CD8-positive, alpha-beta memory T cell (primary cell): ENCODE data around the gene DAGLA. TPM values are rescaled to one million over a fixed set of nuclear protein-coding genes. Genes with fewer than 3 reads are reported as not detected.
"Not testable (repeated sequence)": the region's sequence is repeated elsewhere in the genome, so short reads cannot be mapped to it uniquely, and the experiment has no call there.

ENCODE experiments used
- CTCF ChIA-PET: fragments of 350-600 bp; sonication (Branson Sonifier 250); formaldehyde crosslinking; loops from one replicate; lab custom pipeline; 2021; ENCODE audit warnings: antibody characterized with exemption; lab: Charles Lee
- POLR2A ChIA-PET: fragments of 350-600 bp; sonication (Branson Sonifier 250); formaldehyde crosslinking; loops from one replicate; lab custom pipeline; 2021; ENCODE audit warnings: antibody characterized with exemption; lab: Charles Lee
- DNase-seq, 5 donors: peaks; one replicate each; pipeline versions ENCODE4 v3.0.0 to v3.0.0-alpha.2; 2020 to 2022; ENCODE audit warnings: mixed read lengths in 1 of 5
- H3K27ac ChIP-seq: one replicate; pipeline ENCODE4 v1.7.0; 2013; ENCODE audit warnings: low read depth, mild to moderate bottlenecking, low read length, moderate library complexity
- H3K27me3 ChIP-seq: 2 replicates; pipeline ENCODE4 v1.7.0; 2013; ENCODE audit warnings: low read length, mild to moderate bottlenecking; ENCODE audit not compliant: insufficient read depth, poor library complexity, severe bottlenecking
- H3K36me3 ChIP-seq: 2 replicates; pipeline ENCODE4 v1.7.0; 2013; ENCODE audit warnings: mild to moderate bottlenecking, low read length, moderate library complexity; ENCODE audit not compliant: insufficient read depth
- H3K4me1 ChIP-seq: 2 replicates; pipeline ENCODE4 v1.7.0; 2013; ENCODE audit warnings: mild to moderate bottlenecking, low read length, moderate library complexity; ENCODE audit not compliant: insufficient read depth
- H3K4me3 ChIP-seq: 2 replicates; pipeline ENCODE4 v1.7.0; 2013; ENCODE audit warnings: mild to moderate bottlenecking, low read length
- H3K9me3 ChIP-seq: 2 replicates; pipeline ENCODE4 v1.7.0; 2013; ENCODE audit warnings: mild to moderate bottlenecking, low read length
- H3K27ac Mint-ChIP-seq, 8 donors: one replicate each; pipeline ENCODE4 v1.8.0; 2020 to 2021; ENCODE audit warnings: mixed read lengths in 8 of 8, mild to moderate bottlenecking in 6 of 8, inconsistent platforms in 3 of 8, moderate library complexity in 3 of 8
- H3K27me3 Mint-ChIP-seq, 2 donors: one replicate each; pipeline ENCODE4 v1.8.0; 2020 to 2021; ENCODE audit warnings: mixed read lengths in 2 of 2, mild to moderate bottlenecking in 1 of 2, moderate library complexity in 1 of 2
- H3K36me3 Mint-ChIP-seq, 3 donors: one replicate each; pipeline ENCODE4 v1.8.0; 2020 to 2021; ENCODE audit warnings: mixed read lengths in 3 of 3, inconsistent platforms in 1 of 3, mild to moderate bottlenecking in 1 of 3
- H3K4me1 Mint-ChIP-seq, 3 donors: one replicate each; pipeline ENCODE4 v1.8.0; 2020 to 2021; ENCODE audit warnings: mixed read lengths in 3 of 3, inconsistent platforms in 1 of 3, mild to moderate bottlenecking in 1 of 3
- H3K4me3 Mint-ChIP-seq, 7 donors: one replicate each; pipeline ENCODE4 v1.8.0; 2020 to 2021; ENCODE audit warnings: mixed read lengths in 7 of 7, mild to moderate bottlenecking in 6 of 7, moderate library complexity in 4 of 7, inconsistent platforms in 2 of 7
- H3K9me3 Mint-ChIP-seq, 5 donors: one replicate each; pipeline ENCODE4 v1.8.0; 2020 to 2022; ENCODE audit warnings: mixed read lengths in 5 of 5, mild to moderate bottlenecking in 3 of 5, moderate library complexity in 2 of 5, inconsistent platforms in 1 of 5
- polyA plus RNA-seq: library from polyadenylated mRNA; unstranded; fragments of 300-500 nt; fragmentation: Illumina TruSeq; gene quantifications from one replicate; pipeline ENCODE4 v1.2.3, GENCODE V29; 2021
- total RNA-seq, 2 experiments: library from RNA; stranded (reverse); gene quantifications; one replicate each; pipeline ENCODE4 v1.2.3, GENCODE V29; 2021

Gene DAGLA
- total and polyA plus RNA-seq, 3 experiments from 2014 or later: 0.11 to 0.20 TPM; not detected in 1

GRCh38 chr11:61645179-61645868 is 34.9 kb upstream of the DAGLA start:
- Histone ChIP-seq H3K36me3 (no peaks in the 10 kb centered on the region), H3K4me1 (no peaks in the 10 kb centered on the region), H3K9me3 (no peaks in the 10 kb centered on the region), H3K4me3 (no peak overlapping the region), H3K27ac (no peak overlapping the region), H3K27me3 (no peaks in the 10 kb centered on the region)
- no peak overlapping the region for H3K4me3 Mint-ChIP-seq
- H3K36me3 Mint-ChIP-seq: peaks cover 0 to 1% (median 0%) of the 10 kb centered on the region in 3 donors
- no peaks in the 10 kb centered on the region for H3K4me1 Mint-ChIP-seq
- DNase-seq: no peak
- no peaks in the 10 kb centered on the region for H3K27me3 Mint-ChIP-seq
- no peak overlapping the region for H3K27ac Mint-ChIP-seq
- ChIA-PET POLR2A (no interaction called here), CTCF (interaction anchor here (0.8 kb wide), 1 partner anchor 128 kb away, joined by 4 read pairs; no protein-coding TSS in a partner anchor)
- no peaks in the 10 kb centered on the region for H3K9me3 Mint-ChIP-seq

GRCh38 chr11:61647529-61647928 is 32.7 kb upstream of the DAGLA start:
- CTCF ChIA-PET: interaction anchor here (2.3 kb wide), 1 partner anchor 9 kb away, joined by 9 read pairs; no protein-coding TSS in a partner anchor
- no peaks in the 10 kb centered on the region for H3K9me3 Mint-ChIP-seq
- no peak overlapping the region for H3K27ac Mint-ChIP-seq
- Histone ChIP-seq H3K4me3 (no peak overlapping the region), H3K36me3 (no peaks in the 10 kb centered on the region), H3K27me3 (no peaks in the 10 kb centered on the region), H3K4me1 (no peaks in the 10 kb centered on the region), H3K9me3 (no peaks in the 10 kb centered on the region), H3K27ac (no peak overlapping the region)
- H3K27me3 Mint-ChIP-seq: peaks cover 0 to 8% of the 10 kb centered on the region in 2 donors
- DNase-seq: no peak
- no peaks in the 10 kb centered on the region for H3K36me3 Mint-ChIP-seq
- no peak overlapping the region for H3K4me3 Mint-ChIP-seq
- POLR2A ChIA-PET: no interaction called here
- H3K4me1 Mint-ChIP-seq: no peaks in the 10 kb centered on the region

- ChIA-PET CTCF (interaction anchor here (2.3 kb wide), 1 partner anchor 13 kb away, joined by 7 read pairs; no protein-coding TSS in a partner anchor), POLR2A (no interaction called here)
- no peak overlapping the region for H3K27ac ChIP-seq
- no peak overlapping the region for H3K4me3 Mint-ChIP-seq
- H3K36me3 ChIP-seq: no peaks in the 10 kb centered on the region
- no peaks in the 10 kb centered on the region for H3K36me3 Mint-ChIP-seq
- H3K27ac Mint-ChIP-seq: no peak overlapping the region
- peaks cover 4% of the 10 kb centered on the region for H3K27me3 ChIP-seq
- no peak overlapping the region for H3K4me3 ChIP-seq
- no peak for DNase-seq
- H3K27me3 Mint-ChIP-seq: peaks cover 16 to 33% of the 10 kb centered on the region in 2 donors
- no peaks in the 10 kb centered on the region for H3K4me1 ChIP-seq
- H3K9me3 ChIP-seq: no peaks in the 10 kb centered on the region
- H3K9me3 Mint-ChIP-seq: no peaks in the 10 kb centered on the region
- H3K4me1 Mint-ChIP-seq: no peaks in the 10 kb centered on the region
Observed at GRCh38 chr11:61650781-61651571, 29.2 kb upstream of the DAGLA start.

- no peak for DNase-seq
- Mint-ChIP-seq H3K27ac (no peak overlapping the region), H3K9me3 (no peaks in the 10 kb centered on the region), H3K36me3 (no peaks in the 10 kb centered on the region), H3K27me3 (peaks cover 16 to 39% of the 10 kb centered on the region in 2 donors), H3K4me1 (no peaks in the 10 kb centered on the region), H3K4me3 (no peak overlapping the region)
- Histone ChIP-seq H3K27ac (no peak overlapping the region), H3K36me3 (no peaks in the 10 kb centered on the region), H3K4me3 (no peak overlapping the region), H3K27me3 (peaks cover 4% of the 10 kb centered on the region), H3K4me1 (no peaks in the 10 kb centered on the region), H3K9me3 (no peaks in the 10 kb centered on the region)
- ChIA-PET POLR2A (no interaction called here), CTCF (interaction anchor here (2.3 kb wide), 1 partner anchor 14 kb away, joined by 7 read pairs; no protein-coding TSS in a partner anchor)
Observed at GRCh38 chr11:61652135-61652534, 28.1 kb upstream of the DAGLA start.

GRCh38 chr11:61654397-61654829 is 25.8 kb upstream of the DAGLA start:
- no peaks in the 10 kb centered on the region for H3K9me3 ChIP-seq
- no peak overlapping the region for H3K4me3 ChIP-seq
- no peaks in the 10 kb centered on the region for H3K36me3 ChIP-seq
- H3K27me3 Mint-ChIP-seq: peaks cover 16 to 44% of the 10 kb centered on the region in 2 donors
- DNase-seq: no peak
- H3K4me1 ChIP-seq: no peaks in the 10 kb centered on the region
- no peak overlapping the region for H3K27ac Mint-ChIP-seq
- H3K4me3 Mint-ChIP-seq: no peak overlapping the region
- H3K27ac ChIP-seq: no peak overlapping the region
- no peaks in the 10 kb centered on the region for H3K4me1 Mint-ChIP-seq
- peaks cover 4% of the 10 kb centered on the region for H3K27me3 ChIP-seq
- no peaks in the 10 kb centered on the region for H3K36me3 Mint-ChIP-seq
- POLR2A ChIA-PET: no interaction called here
- CTCF ChIA-PET: no interaction called here
- H3K9me3 Mint-ChIP-seq: no peaks in the 10 kb centered on the region

- POLR2A ChIA-PET: not testable (repeated sequence)
Observed at GRCh38 chr11:61655266-61656159, 24.7 kb upstream of the DAGLA start.

GRCh38 chr11:61656347-61657077 is 23.7 kb upstream of the DAGLA start:
- Histone ChIP-seq H3K4me3 (no peak overlapping the region), H3K4me1 (no peaks in the 10 kb centered on the region), H3K27ac (no peak overlapping the region), H3K36me3 (no peaks in the 10 kb centered on the region), H3K9me3 (no peaks in the 10 kb centered on the region), H3K27me3 (peaks cover 4% of the 10 kb centered on the region)
- Mint-ChIP-seq H3K4me1 (no peaks in the 10 kb centered on the region), H3K27ac (no peak overlapping the region), H3K27me3 (peaks cover 22 to 49% of the 10 kb centered on the region in 2 donors), H3K36me3 (no peaks in the 10 kb centered on the region), H3K4me3 (no peak overlapping the region), H3K9me3 (no peaks in the 10 kb centered on the region)
- no peak for DNase-seq
- CTCF ChIA-PET: interaction anchor here (0.9 kb wide), 1 partner anchor 18 kb away, joined by 3 read pairs; no protein-coding TSS in a partner anchor
- POLR2A ChIA-PET: interaction anchor here (0.6 kb wide), 1 partner anchor 427 kb away, joined by 3 read pairs; no protein-coding TSS in a partner anchor

More at GRCh38 chr11:61655266-61656159, 24.7 kb upstream of the DAGLA start:
- H3K27me3 Mint-ChIP-seq: peaks cover 16 to 49% of the 10 kb centered on the region in 2 donors
- H3K4me1 ChIP-seq, DNase-seq, H3K36me3 Mint-ChIP-seq, H3K36me3 ChIP-seq, H3K27ac ChIP-seq, H3K4me3 Mint-ChIP-seq, H3K4me1 Mint-ChIP-seq, CTCF ChIA-PET, H3K27me3 ChIP-seq, H3K9me3 ChIP-seq, H3K9me3 Mint-ChIP-seq, H3K4me3 ChIP-seq, H3K27ac Mint-ChIP-seq: not testable (repeated sequence)
